GM23338 (cell line): ENCODE data around the gene CCNL1.

Experiments
- EZH2 ChIP-seq: fragments of 200-600 bp; sonication (generic); IDR thresholded peaks from one replicate; pipeline ENCODE4 v1.8.0; 2017; ENCODE audit warnings: antibody characterized with exemption, mild to moderate bottlenecking, low read depth; ENCODE audit not compliant: unreplicated experiment
- EZH2phosphoT487 ChIP-seq: fragments of 200-600 bp; sonication (generic); IDR thresholded peaks from one replicate; pipeline ENCODE4 v1.8.1; 2018; ENCODE audit warnings: antibody characterized with exemption; ENCODE audit not compliant: unreplicated experiment
- POLR2AphosphoS5 ChIP-seq: IDR thresholded peaks from 2 replicates; pipeline ENCODE4 v1.6.1; 2016; ENCODE audit warnings: antibody characterized with exemption, low read depth
- TF ChIP-seq, protein P1 (sequence below): IDR thresholded peaks from one replicate; pipeline ENCODE4 v1.6.1; 2018; ENCODE audit warnings: antibody characterized with exemption; ENCODE audit not compliant: unreplicated experiment
- TF ChIP-seq, protein P2 (sequence below), 2 experiments: fragments of 200-600 bp in 1 of 2; sonication (generic) in 1 of 2; conservative IDR thresholded peaks; 2 replicates each; pipeline versions ENCODE4 v1.5.1 to v1.6.1; 2016 to 2017; ENCODE audit warnings: antibody characterized with exemption in 2 of 2, low read depth in 2 of 2, mild to moderate bottlenecking in 2 of 2, moderate library complexity in 1 of 2

DNA sequence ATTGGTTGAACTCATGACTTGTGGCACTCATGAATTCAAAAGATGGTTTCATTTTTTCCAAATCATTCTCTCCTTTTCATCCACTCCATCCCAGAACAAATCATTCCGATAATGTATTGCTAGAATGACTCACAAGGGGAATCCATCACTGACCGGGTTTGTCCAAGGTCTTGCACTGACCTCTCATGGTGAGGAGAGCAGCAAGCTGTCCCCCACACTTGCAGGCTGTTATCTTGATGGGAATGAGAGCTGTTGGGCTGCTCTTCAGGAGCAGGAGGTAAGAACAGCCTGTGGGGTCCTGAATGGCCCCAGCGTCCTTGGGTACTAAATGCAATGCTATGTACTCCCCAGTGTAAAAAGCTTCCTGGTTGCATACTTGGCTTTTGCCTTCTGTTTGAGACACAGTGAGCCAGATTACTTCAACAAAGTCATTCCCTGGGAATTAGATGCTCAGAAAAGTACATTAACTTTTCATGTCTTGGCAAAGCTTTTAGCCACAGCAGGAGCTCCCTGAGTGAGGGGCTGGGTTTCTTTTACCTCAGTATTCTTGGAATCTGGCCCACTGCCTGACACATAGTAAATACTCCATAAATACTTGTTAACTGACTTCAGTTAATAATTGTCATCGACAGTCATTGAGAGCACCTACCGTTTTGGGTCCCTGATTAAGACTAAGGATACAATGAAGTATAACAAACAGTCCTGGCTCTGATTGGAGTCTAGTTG, 24.1 kb downstream of the CCNL1 start:
- no peak for TF ChIP-seq POLR2AphosphoS5
- TF ChIP-seq, protein P1, sequence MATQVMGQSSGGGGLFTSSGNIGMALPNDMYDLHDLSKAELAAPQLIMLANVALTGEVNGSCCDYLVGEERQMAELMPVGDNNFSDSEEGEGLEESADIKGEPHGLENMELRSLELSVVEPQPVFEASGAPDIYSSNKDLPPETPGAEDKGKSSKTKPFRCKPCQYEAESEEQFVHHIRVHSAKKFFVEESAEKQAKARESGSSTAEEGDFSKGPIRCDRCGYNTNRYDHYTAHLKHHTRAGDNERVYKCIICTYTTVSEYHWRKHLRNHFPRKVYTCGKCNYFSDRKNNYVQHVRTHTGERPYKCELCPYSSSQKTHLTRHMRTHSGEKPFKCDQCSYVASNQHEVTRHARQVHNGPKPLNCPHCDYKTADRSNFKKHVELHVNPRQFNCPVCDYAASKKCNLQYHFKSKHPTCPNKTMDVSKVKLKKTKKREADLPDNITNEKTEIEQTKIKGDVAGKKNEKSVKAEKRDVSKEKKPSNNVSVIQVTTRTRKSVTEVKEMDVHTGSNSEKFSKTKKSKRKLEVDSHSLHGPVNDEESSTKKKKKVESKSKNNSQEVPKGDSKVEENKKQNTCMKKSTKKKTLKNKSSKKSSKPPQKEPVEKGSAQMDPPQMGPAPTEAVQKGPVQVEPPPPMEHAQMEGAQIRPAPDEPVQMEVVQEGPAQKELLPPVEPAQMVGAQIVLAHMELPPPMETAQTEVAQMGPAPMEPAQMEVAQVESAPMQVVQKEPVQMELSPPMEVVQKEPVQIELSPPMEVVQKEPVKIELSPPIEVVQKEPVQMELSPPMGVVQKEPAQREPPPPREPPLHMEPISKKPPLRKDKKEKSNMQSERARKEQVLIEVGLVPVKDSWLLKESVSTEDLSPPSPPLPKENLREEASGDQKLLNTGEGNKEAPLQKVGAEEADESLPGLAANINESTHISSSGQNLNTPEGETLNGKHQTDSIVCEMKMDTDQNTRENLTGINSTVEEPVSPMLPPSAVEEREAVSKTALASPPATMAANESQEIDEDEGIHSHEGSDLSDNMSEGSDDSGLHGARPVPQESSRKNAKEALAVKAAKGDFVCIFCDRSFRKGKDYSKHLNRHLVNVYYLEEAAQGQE: no peak
- no peak for TF ChIP-seq EZH2phosphoT487
- TF ChIP-seq, protein P2, sequence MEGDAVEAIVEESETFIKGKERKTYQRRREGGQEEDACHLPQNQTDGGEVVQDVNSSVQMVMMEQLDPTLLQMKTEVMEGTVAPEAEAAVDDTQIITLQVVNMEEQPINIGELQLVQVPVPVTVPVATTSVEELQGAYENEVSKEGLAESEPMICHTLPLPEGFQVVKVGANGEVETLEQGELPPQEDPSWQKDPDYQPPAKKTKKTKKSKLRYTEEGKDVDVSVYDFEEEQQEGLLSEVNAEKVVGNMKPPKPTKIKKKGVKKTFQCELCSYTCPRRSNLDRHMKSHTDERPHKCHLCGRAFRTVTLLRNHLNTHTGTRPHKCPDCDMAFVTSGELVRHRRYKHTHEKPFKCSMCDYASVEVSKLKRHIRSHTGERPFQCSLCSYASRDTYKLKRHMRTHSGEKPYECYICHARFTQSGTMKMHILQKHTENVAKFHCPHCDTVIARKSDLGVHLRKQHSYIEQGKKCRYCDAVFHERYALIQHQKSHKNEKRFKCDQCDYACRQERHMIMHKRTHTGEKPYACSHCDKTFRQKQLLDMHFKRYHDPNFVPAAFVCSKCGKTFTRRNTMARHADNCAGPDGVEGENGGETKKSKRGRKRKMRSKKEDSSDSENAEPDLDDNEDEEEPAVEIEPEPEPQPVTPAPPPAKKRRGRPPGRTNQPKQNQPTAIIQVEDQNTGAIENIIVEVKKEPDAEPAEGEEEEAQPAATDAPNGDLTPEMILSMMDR (conservative IDR thresholded peaks at IDR 0.05; ENCODE audit: low read depth in 2 of 2): peak in 1 of 2 experiments; percentile 40; a peak in 2 of 4 replicates
- no peak for TF ChIP-seq EZH2
